ENCODE results near the gene ASCC1.

GRCh38 chr10:72098301-72098835, 117.7 kb downstream of the ASCC1 start:
- TF ChIP-seq CTCF (conservative IDR thresholded peaks at IDR 0.05 in 1 of 2, IDR thresholded peaks at IDR 0.05 in 1 of 2; ENCODE audit: low read depth in 1 of 2, low read length in 2 of 2) (no peak), EZH2 (IDR thresholded peaks at IDR 0.05; ENCODE audit: low read length, missing control alignments) (no peak)
